Activated CD8-positive, alpha-beta memory T cell treated with anti-CD3 and anti-CD28 coated beads for 4 hours (primary cell): Measurements from ENCODE around the gene NCOA7.

Source experiments
- DNase-seq, 2 donors: peaks; one replicate each; pipeline ENCODE4 v3.0.0-alpha.2; 2020; ENCODE audit warnings: low read depth in 2 of 2

Gene NCOA7

GRCh38 chr6:125815080-125815910, 24.5 kb downstream of the NCOA7 start:
- DNase-seq, result no peak

GRCh38 chr6:125816828-125817280, 26.1 kb downstream of the NCOA7 start:
- DNase-seq, result no peak

GRCh38 chr6:125818225-125818657, 27.5 kb downstream of the NCOA7 start:
- no peak for DNase-seq

GRCh38 chr6:125818772-125819260, 28.1 kb downstream of the NCOA7 start:
- no peak for DNase-seq

GRCh38 chr6:125819535-125820326, 29.0 kb downstream of the NCOA7 start:
- DNase-seq, result no peak

GRCh38 chr6:125821825-125822281, 31.1 kb downstream of the NCOA7 start:
- no peak for DNase-seq

GRCh38 chr6:125823180-125823579, 32.4 kb downstream of the NCOA7 start:
- no peak for DNase-seq

GRCh38 chr6:125824946-125825771, 34.4 kb downstream of the NCOA7 start:
- DNase-seq, result no peak

GRCh38 chr6:125826695-125827463, 36.1 kb downstream of the NCOA7 start:
- DNase-seq, result no peak

GRCh38 chr6:125827788-125828320, 37.1 kb downstream of the NCOA7 start:
- no peak for DNase-seq

GRCh38 chr6:125828476-125829039, 37.8 kb downstream of the NCOA7 start:
- DNase-seq, result no peak

GRCh38 chr6:125829433-125829832, 38.7 kb downstream of the NCOA7 start:
- no peak for DNase-seq

- no peak for DNase-seq
These were observed 40.9 kb downstream of the NCOA7 start for GRCh38 chr6:125831659-125832058.

- no peak for DNase-seq
These were observed 41.8 kb downstream of the NCOA7 start for GRCh38 chr6:125832391-125833117.

- no peak for DNase-seq
These were observed 43.6 kb downstream of the NCOA7 start for GRCh38 chr6:125834348-125834747.

GRCh38 chr6:125835221-125835744, 44.5 kb downstream of the NCOA7 start:
- no peak for DNase-seq

GRCh38 chr6:125836466-125836865, 45.7 kb downstream of the NCOA7 start:
- no peak for DNase-seq

- DNase-seq, result no peak
These were observed 48.7 kb downstream of the NCOA7 start for GRCh38 chr6:125839471-125839870.

- DNase-seq, result no peak
These were observed 49.1 kb downstream of the NCOA7 start for GRCh38 chr6:125839879-125840278.
